HEK293 (cell line): ENCODE results near the gene LMBR1.
A peak's percentile ranks its signal among the peaks of the same experiment; 100 is the strongest.
"Not testable (repeated sequence)": the region's sequence is repeated elsewhere in the genome, so short reads cannot be mapped to it uniquely, and the experiment has no call there.

Experiments
- CTCF ChIA-PET: fragments of 350-600 bp; formaldehyde crosslinking; extraction: SDS; loops from one replicate; lab custom pipeline; 2021; ENCODE audit warnings: antibody characterized with exemption; lab: Yijun Ruan, JAX
- POLR2A ChIA-PET: fragments of 300-600 bp; formaldehyde crosslinking; extraction: SDS; loops from one replicate; lab custom pipeline; 2020; ENCODE audit warnings: antibody characterized with exemption, inconsistent platforms; lab: Yijun Ruan, JAX
- H3K27ac ChIP-seq: fragments of 200-500 bp; sonication (Bioruptor generic); 2 replicates; pipeline ENCODE4 v1.5.1; 2014; ENCODE audit warnings: low read depth, low read length, control low read depth, inconsistent platforms; ENCODE audit errors: extremely low read depth
- H3K36me3 ChIP-seq, 2 experiments: fragments of 200-500 bp in 1 of 2; sonication (Bioruptor generic) in 1 of 2; 1 replicate in 1 of 2; 2 replicates in 1 of 2; pipeline ENCODE4 v1.5.1; 2014 to 2017; ENCODE audit warnings: inconsistent platforms in 2 of 2, low read length in 2 of 2; ENCODE audit not compliant: control insufficient read depth in 2 of 2, insufficient read depth in 1 of 2
- H3K4me1 ChIP-seq: fragments of 200-500 bp; sonication (Bioruptor generic); 2 replicates; pipeline ENCODE4 v1.5.1; 2014; ENCODE audit warnings: mild to moderate bottlenecking, low read length, inconsistent platforms; ENCODE audit not compliant: control insufficient read depth, insufficient read depth
- H3K4me3 ChIP-seq: 2 replicates; pipeline ENCODE4 v1.5.1; 2011; ENCODE audit warnings: low read depth, mild to moderate bottlenecking, control low read depth, low read length, moderate library complexity
- H3K9me3 ChIP-seq: fragments of 200-500 bp; sonication (Bioruptor generic); 2 replicates; pipeline ENCODE4 v1.5.1; 2014; ENCODE audit warnings: low read depth, low read length, inconsistent platforms; ENCODE audit not compliant: control insufficient read depth, insufficient read depth
- REST ChIP-seq: fragments of 450-650 bp; formaldehyde crosslinking; IDR thresholded peaks from 2 replicates; pipeline ENCODE4 v1.5.1; 2016; ENCODE audit warnings: missing biosample characterization, missing genetic modification characterization
- SETDB1 ChIP-seq: IDR thresholded peaks from one replicate; pipeline ENCODE4 v1.6.1; 2017; ENCODE audit warnings: mild to moderate bottlenecking, low read length, moderate library complexity, mixed read lengths; ENCODE audit not compliant: insufficient read length
- WT1 ChIP-seq: fragments of 450-650 bp; formaldehyde crosslinking; IDR thresholded peaks from 2 replicates; pipeline ENCODE4 v1.5.1; 2016; ENCODE audit warnings: missing biosample characterization, missing genetic modification characterization
- ZBTB11 ChIP-seq: fragments of 450-650 bp; formaldehyde crosslinking; conservative IDR thresholded peaks from 2 replicates; pipeline ENCODE4 v1.5.1; 2016; ENCODE audit warnings: low read depth, missing biosample characterization, missing genetic modification characterization
- ZBTB8A ChIP-seq: fragments of 450-650 bp; formaldehyde crosslinking; IDR thresholded peaks from 2 replicates; pipeline ENCODE4 v1.5.1; 2016; ENCODE audit warnings: missing biosample characterization, missing genetic modification characterization
- ZNF140 ChIP-seq: fragments of 450-650 bp; formaldehyde crosslinking; IDR thresholded peaks from 2 replicates; pipeline ENCODE4 v1.5.1; 2016; ENCODE audit warnings: missing biosample characterization, missing genetic modification characterization
- ZNF16 ChIP-seq: fragments of 450-650 bp; formaldehyde crosslinking; IDR thresholded peaks from 2 replicates; pipeline ENCODE4 v1.5.1; 2016; ENCODE audit warnings: low read depth, missing biosample characterization, missing genetic modification characterization
- ZNF266 ChIP-seq: fragments of 450-650 bp; formaldehyde crosslinking; IDR thresholded peaks from 2 replicates; pipeline ENCODE4 v1.5.1; 2016; ENCODE audit warnings: missing biosample characterization, missing genetic modification characterization, low read depth
- ZNF394 ChIP-seq: fragments of 450-650 bp; formaldehyde crosslinking; IDR thresholded peaks from 2 replicates; pipeline ENCODE4 v1.5.1; 2016; ENCODE audit warnings: missing biosample characterization, missing genetic modification characterization, mild to moderate bottlenecking, moderate library complexity, borderline replicate concordance
- ZNF426 ChIP-seq: fragments of 450-650 bp; formaldehyde crosslinking; IDR thresholded peaks from 2 replicates; pipeline ENCODE4 v1.5.1; 2017; ENCODE audit warnings: missing biosample characterization, missing genetic modification characterization, mild to moderate bottlenecking, inconsistent platforms, moderate library complexity
- ZNF433 ChIP-seq: fragments of 450-650 bp; formaldehyde crosslinking; IDR thresholded peaks from 2 replicates; pipeline ENCODE4 v1.5.1; 2016; ENCODE audit warnings: missing biosample characterization, missing genetic modification characterization, low read depth
- ZNF518A ChIP-seq: fragments of 450-650 bp; formaldehyde crosslinking; conservative IDR thresholded peaks from 2 replicates; pipeline ENCODE4 v1.5.1; 2016; ENCODE audit warnings: low read depth, missing biosample characterization, missing genetic modification characterization
- ZNF555 ChIP-seq: fragments of 450-650 bp; formaldehyde crosslinking; conservative IDR thresholded peaks from 2 replicates; pipeline ENCODE4 v1.5.1; 2017; ENCODE audit warnings: missing biosample characterization, mild to moderate bottlenecking, missing genetic modification characterization, inconsistent platforms
- ZNF558 ChIP-seq: fragments of 450-650 bp; formaldehyde crosslinking; IDR thresholded peaks from 2 replicates; pipeline ENCODE4 v1.5.1; 2016; ENCODE audit warnings: missing biosample characterization, missing genetic modification characterization
- ZNF623 ChIP-seq: fragments of 450-650 bp; formaldehyde crosslinking; IDR thresholded peaks from 2 replicates; pipeline ENCODE4 v1.5.1; 2016; ENCODE audit warnings: missing biosample characterization, missing genetic modification characterization
- ZNF654 ChIP-seq: fragments of 450-650 bp; formaldehyde crosslinking; IDR thresholded peaks from 2 replicates; pipeline ENCODE4 v1.5.1; 2016; ENCODE audit warnings: low read depth, missing biosample characterization, missing genetic modification characterization
- ZXDB ChIP-seq: fragments of 450-650 bp; formaldehyde crosslinking; IDR thresholded peaks from 2 replicates; pipeline ENCODE4 v1.5.1; 2016; ENCODE audit warnings: missing biosample characterization, missing genetic modification characterization

LMBR1 gene

GRCh38 chr7:156638443-156639077, 254.4 kb downstream of the LMBR1 start:
- H3K4me3 ChIP-seq: no peak overlapping the region
- no peaks in the 10 kb centered on the region for H3K9me3 ChIP-seq
- POLR2A ChIA-PET: no interaction called here
- no peaks in the 10 kb centered on the region for H3K36me3 ChIP-seq
- H3K4me1 ChIP-seq: no peaks in the 10 kb centered on the region
- CTCF ChIA-PET: no interaction called here
- TF ChIP-seq ZNF16 (tag by site-specific recombination) (no peak), SETDB1 (peak; percentile 46), WT1 (tag by site-specific recombination) (no peak)
- no peak overlapping the region for H3K27ac ChIP-seq

GRCh38 chr7:156637093-156637492, 255.9 kb downstream of the LMBR1 start:
- POLR2A ChIA-PET, H3K4me3 ChIP-seq, CTCF ChIA-PET, H3K4me1 ChIP-seq, H3K9me3 ChIP-seq, H3K36me3 ChIP-seq, H3K27ac ChIP-seq: not testable (repeated sequence)
- TF ChIP-seq ZNF140 (tag by site-specific recombination) (0 out of 2 replicates have a peak, but pooled peaks have one; percentile 16), ZNF426 (tag by site-specific recombination) (peak; percentile 55), ZBTB11 (tag by site-specific recombination) (peak; percentile 60), ZNF394 (peak; percentile 74; the same call in 1 of the 2 replicates), ZNF623 (tag by site-specific recombination) (peak; percentile 53; the same call in 1 of the 2 replicates), ZNF266 (tag by site-specific recombination) (0 out of 2 replicates have a peak, but pooled peaks have one; percentile 33), ZNF518A (tag by site-specific recombination) (peak; percentile 69; the same call in 1 of the 2 replicates), ZXDB (tag by site-specific recombination) (0 out of 2 replicates have a peak, but pooled peaks have one; percentile 19), ZNF555 (peak; percentile 42), ZNF558 (0 out of 2 replicates have a peak, but pooled peaks have one; percentile 50), ZNF654 (tag by site-specific recombination) (0 out of 2 replicates have a peak, but pooled peaks have one; percentile 14), ZBTB8A (tag by site-specific recombination) (0 out of 2 replicates have a peak, but pooled peaks have one; percentile 31), ZNF433 (tag by site-specific recombination) (0 out of 2 replicates have a peak, but pooled peaks have one; percentile 23), REST (tag by site-specific recombination) (peak; percentile 31; the same call in 1 of the 2 replicates)
- TF ChIP-seq, all 188 proteins: peak for 14; not testable (repeated sequence) for 174
